PC-3 (cell line): Measurements from ENCODE around the gene OR2B6.

Source experiments
- EZH2 ChIP-seq: fragments of 300-600 bp; sonication (generic); IDR thresholded peaks from one replicate; pipeline ENCODE4 v1.6.1; 2017; ENCODE audit warnings: antibody characterized with exemption, mild to moderate bottlenecking, low read length; ENCODE audit not compliant: unreplicated experiment
- EZH2phosphoT487 ChIP-seq: fragments of 300-600 bp; sonication (generic); IDR thresholded peaks from 2 replicates; pipeline ENCODE4 v1.6.1; 2018; ENCODE audit warnings: mild to moderate bottlenecking, antibody characterized with exemption, low read length, borderline replicate concordance
- TF ChIP-seq, protein P1 (sequence below): fragments of 300-600 bp; sonication (generic); conservative IDR thresholded peaks from 2 replicates; pipeline ENCODE4 v1.5.1; 2017; ENCODE audit warnings: antibody characterized with exemption, low read depth, mild to moderate bottlenecking, low read length

GRCh38 chr6:28001751-28002150 is 44.7 kb downstream of the OR2B6 start:
- TF ChIP-seq, protein P1, sequence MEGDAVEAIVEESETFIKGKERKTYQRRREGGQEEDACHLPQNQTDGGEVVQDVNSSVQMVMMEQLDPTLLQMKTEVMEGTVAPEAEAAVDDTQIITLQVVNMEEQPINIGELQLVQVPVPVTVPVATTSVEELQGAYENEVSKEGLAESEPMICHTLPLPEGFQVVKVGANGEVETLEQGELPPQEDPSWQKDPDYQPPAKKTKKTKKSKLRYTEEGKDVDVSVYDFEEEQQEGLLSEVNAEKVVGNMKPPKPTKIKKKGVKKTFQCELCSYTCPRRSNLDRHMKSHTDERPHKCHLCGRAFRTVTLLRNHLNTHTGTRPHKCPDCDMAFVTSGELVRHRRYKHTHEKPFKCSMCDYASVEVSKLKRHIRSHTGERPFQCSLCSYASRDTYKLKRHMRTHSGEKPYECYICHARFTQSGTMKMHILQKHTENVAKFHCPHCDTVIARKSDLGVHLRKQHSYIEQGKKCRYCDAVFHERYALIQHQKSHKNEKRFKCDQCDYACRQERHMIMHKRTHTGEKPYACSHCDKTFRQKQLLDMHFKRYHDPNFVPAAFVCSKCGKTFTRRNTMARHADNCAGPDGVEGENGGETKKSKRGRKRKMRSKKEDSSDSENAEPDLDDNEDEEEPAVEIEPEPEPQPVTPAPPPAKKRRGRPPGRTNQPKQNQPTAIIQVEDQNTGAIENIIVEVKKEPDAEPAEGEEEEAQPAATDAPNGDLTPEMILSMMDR: no peak
- TF ChIP-seq EZH2phosphoT487 (no peak), EZH2 (no peak)
